Loucy (cell line): ENCODE data around the gene LRRC34.

ENCODE experiments used
- H2AFZ ChIP-seq: fragments of 200-600 bp; sonication (generic); 2 replicates; pipeline ENCODE4 v1.6.0; 2016; ENCODE audit warnings: antibody characterized with exemption, mild to moderate bottlenecking, low read length, moderate library complexity
- H3F3A ChIP-seq: fragments of 200-600 bp; 2 replicates; pipeline ENCODE4 v1.6.0; 2016; ENCODE audit warnings: antibody characterized with exemption, low read depth, mild to moderate bottlenecking
- H3K27me3 ChIP-seq: fragments of 200-600 bp; sonication (generic); 2 replicates; pipeline ENCODE4 v1.6.1; 2014; ENCODE audit warnings: low read length, mild to moderate bottlenecking; ENCODE audit not compliant: insufficient read depth, poor library complexity, severe bottlenecking
- H3K36me3 ChIP-seq: fragments of 200-600 bp; sonication (generic); 2 replicates; pipeline ENCODE4 v1.6.1; 2016; ENCODE audit warnings: low read length; ENCODE audit not compliant: insufficient read depth
- H3K4me1 ChIP-seq: fragments of 200-600 bp; sonication (generic); 2 replicates; pipeline ENCODE4 v1.5.1; 2014; ENCODE audit warnings: low read length, mild to moderate bottlenecking; ENCODE audit not compliant: insufficient read depth, poor library complexity, severe bottlenecking
- H3K4me2 ChIP-seq: fragments of 200-600 bp; sonication (generic); 2 replicates; pipeline ENCODE4 v1.6.0; 2014; ENCODE audit warnings: antibody characterized with exemption, low read length, low read depth, mild to moderate bottlenecking; ENCODE audit not compliant: poor library complexity, severe bottlenecking
- H3K4me3 ChIP-seq: fragments of 200-600 bp; sonication (generic); 2 replicates; pipeline ENCODE4 v1.5.1; 2014; ENCODE audit warnings: low read length, mild to moderate bottlenecking, mixed read lengths; ENCODE audit not compliant: poor library complexity, severe bottlenecking
- H3K79me2 ChIP-seq: fragments of 200-600 bp; sonication (generic); 2 replicates; pipeline ENCODE4 v1.6.1; 2014; ENCODE audit warnings: low read length; ENCODE audit not compliant: insufficient read depth
- H3K9ac ChIP-seq: fragments of 200-600 bp; sonication (generic); 2 replicates; pipeline ENCODE4 v1.6.0; 2014; ENCODE audit warnings: mild to moderate bottlenecking, low read depth, low read length, moderate library complexity; ENCODE audit not compliant: poor library complexity, severe bottlenecking
- H3K9me2 ChIP-seq: fragments of 200-600 bp; sonication (generic); replicated peaks from 2 replicates; pipeline ENCODE4 v1.6.1; 2016; ENCODE audit warnings: low read depth, low read length, mixed read lengths
- H3K9me3 ChIP-seq: fragments of 200-600 bp; sonication (generic); 2 replicates; pipeline ENCODE4 v1.6.1; 2014; ENCODE audit warnings: mild to moderate bottlenecking, antibody characterized with exemption, low read length, low read depth; ENCODE audit not compliant: insufficient read depth
- H4K20me1 ChIP-seq: fragments of 200-600 bp; sonication (generic); 2 replicates; pipeline ENCODE4 v1.6.0; 2014; ENCODE audit warnings: antibody characterized with exemption, low read length, mild to moderate bottlenecking; ENCODE audit not compliant: insufficient read depth, poor library complexity, severe bottlenecking
- EZH2phosphoT487 ChIP-seq: fragments of 200-600 bp; IDR thresholded peaks from 2 replicates; pipeline ENCODE4 v1.6.1; 2018; ENCODE audit warnings: antibody characterized with exemption, mild to moderate bottlenecking, moderate library complexity, borderline replicate concordance
- TF ChIP-seq, protein P1 (sequence below): fragments of 200-600 bp; sonication (generic); conservative IDR thresholded peaks from 2 replicates; pipeline ENCODE4 v1.5.1; 2014; ENCODE audit warnings: mild to moderate bottlenecking, antibody characterized with exemption, low read length

The LRRC34 gene

DNA sequence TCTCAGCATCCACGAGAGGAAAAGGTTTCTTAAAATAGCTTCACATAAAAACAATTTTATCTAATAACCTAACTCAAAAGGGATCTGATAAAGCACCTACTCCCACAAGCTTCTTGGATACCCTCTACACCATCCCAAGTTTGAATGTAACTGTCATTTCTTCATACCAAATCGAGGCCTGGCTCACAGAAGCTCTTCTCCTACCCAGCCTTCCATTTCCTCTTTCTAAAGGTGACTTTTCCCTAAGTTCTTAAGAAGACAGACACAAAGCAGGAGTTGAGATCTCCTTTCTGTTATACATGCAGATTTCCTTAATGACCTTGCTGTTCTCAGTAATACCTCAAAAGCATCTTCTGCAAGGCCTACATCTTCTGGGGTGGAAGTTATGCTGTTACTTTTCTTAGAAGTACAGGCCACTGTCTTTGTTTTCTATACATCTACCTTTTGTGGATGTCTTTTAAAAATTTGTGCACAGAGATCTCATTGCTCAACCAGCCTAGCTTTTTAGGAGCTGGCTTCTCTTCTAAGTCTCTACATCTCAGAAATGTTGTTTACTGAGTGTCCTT, 3.4 kb downstream of the LRRC34 start:
- H3K9ac ChIP-seq: peak overlapping the region; percentile 8
- peak overlapping the region; percentile 54 for H3K4me2 ChIP-seq
- H3K4me1 ChIP-seq: peaks cover 37% of the 10 kb centered on the region
- no peaks in the 10 kb centered on the region for H3K27me3 ChIP-seq
- no peak for TF ChIP-seq EZH2phosphoT487
- TF ChIP-seq, protein P1, sequence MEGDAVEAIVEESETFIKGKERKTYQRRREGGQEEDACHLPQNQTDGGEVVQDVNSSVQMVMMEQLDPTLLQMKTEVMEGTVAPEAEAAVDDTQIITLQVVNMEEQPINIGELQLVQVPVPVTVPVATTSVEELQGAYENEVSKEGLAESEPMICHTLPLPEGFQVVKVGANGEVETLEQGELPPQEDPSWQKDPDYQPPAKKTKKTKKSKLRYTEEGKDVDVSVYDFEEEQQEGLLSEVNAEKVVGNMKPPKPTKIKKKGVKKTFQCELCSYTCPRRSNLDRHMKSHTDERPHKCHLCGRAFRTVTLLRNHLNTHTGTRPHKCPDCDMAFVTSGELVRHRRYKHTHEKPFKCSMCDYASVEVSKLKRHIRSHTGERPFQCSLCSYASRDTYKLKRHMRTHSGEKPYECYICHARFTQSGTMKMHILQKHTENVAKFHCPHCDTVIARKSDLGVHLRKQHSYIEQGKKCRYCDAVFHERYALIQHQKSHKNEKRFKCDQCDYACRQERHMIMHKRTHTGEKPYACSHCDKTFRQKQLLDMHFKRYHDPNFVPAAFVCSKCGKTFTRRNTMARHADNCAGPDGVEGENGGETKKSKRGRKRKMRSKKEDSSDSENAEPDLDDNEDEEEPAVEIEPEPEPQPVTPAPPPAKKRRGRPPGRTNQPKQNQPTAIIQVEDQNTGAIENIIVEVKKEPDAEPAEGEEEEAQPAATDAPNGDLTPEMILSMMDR: no peak
- peaks cover 18% of the 10 kb centered on the region for H3K79me2 ChIP-seq
- no peaks in the 10 kb centered on the region for H4K20me1 ChIP-seq
- peaks cover 4% of the 10 kb centered on the region; the same call in 1 of the 2 replicates for H3K36me3 ChIP-seq
- no peaks in the 10 kb centered on the region for H3F3A ChIP-seq
- H3K4me3 ChIP-seq: peak overlapping the region; percentile 14
- no peaks in the 10 kb centered on the region for H3K9me2 ChIP-seq
- H2AFZ ChIP-seq: no peak overlapping the region
- H3K9me3 ChIP-seq: no peaks in the 10 kb centered on the region

DNA sequence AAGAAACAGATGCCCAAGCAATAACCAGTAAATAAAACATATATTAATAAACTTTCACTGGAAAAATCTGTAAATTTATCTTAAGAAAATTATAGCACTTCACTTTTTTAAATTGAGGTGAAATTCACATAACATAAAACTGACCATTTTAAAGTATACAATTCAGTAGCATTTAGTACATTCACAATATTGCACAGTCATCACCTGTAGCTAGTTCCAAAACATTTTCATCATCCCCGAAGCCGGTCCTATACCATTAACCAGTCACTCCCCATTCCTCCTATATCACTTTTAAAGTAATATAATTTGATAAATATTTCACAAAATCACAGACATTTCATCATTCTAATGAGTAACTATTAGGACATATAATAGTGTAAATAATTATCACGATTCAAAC, 8.0 kb downstream of the LRRC34 start:
- Histone ChIP-seq H3K9me3 (no peaks in the 10 kb centered on the region), H3F3A (no peaks in the 10 kb centered on the region), H3K9me2 (no peaks in the 10 kb centered on the region), H3K36me3 (peaks cover 18% of the 10 kb centered on the region; the same call in 1 of the 2 replicates), H3K9ac (no peak overlapping the region), H3K27me3 (no peaks in the 10 kb centered on the region), H3K4me2 (no peak overlapping the region), H2AFZ (no peak overlapping the region), H3K4me3 (no peak overlapping the region), H4K20me1 (no peaks in the 10 kb centered on the region), H3K79me2 (no peaks in the 10 kb centered on the region; the same call in 1 of the 2 replicates), H3K4me1 (peaks cover 14% of the 10 kb centered on the region)
- TF ChIP-seq, protein P1: no peak
- TF ChIP-seq EZH2phosphoT487: no peak

DNA sequence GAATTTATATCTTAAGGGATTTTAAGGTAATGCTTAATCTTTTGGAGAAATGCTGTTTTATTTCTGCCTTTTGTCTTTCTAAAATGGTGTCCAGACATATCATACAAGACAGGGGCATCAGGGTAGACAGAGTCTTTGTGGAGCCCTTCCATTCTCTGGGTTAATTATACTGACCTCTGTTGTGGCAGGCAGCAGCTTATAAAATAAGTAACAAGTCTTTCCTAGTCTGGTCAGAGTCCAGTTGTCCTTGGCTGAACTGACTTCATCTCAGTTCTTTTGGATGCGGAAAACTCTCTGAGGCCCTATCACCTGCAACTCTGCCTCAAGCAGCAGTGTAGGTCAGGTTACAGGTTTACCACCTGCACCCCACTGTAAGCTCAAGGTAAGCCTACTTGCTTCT, 20.3 kb downstream of the LRRC34 start:
- Histone ChIP-seq H3K27me3 (no peaks in the 10 kb centered on the region), H3F3A (no peaks in the 10 kb centered on the region), H3K4me2 (no peak overlapping the region), H3K36me3 (no peaks in the 10 kb centered on the region), H2AFZ (no peak overlapping the region), H3K4me3 (no peak overlapping the region), H3K4me1 (no peaks in the 10 kb centered on the region), H3K9me2 (no peaks in the 10 kb centered on the region), H3K79me2 (no peaks in the 10 kb centered on the region), H4K20me1 (no peaks in the 10 kb centered on the region), H3K9me3 (no peaks in the 10 kb centered on the region), H3K9ac (no peak overlapping the region)
- TF ChIP-seq, protein P1: no peak
- no peak for TF ChIP-seq EZH2phosphoT487
